Stimulated activated CD4-positive, alpha-beta T cell treated with anti-CD3 and anti-CD28 coated beads, Interleukin-2, amount 100 ng/mL, for 4 hours (primary cell): Measurements from ENCODE around the gene PTRH1.
"Not testable (repeated sequence)": the region's sequence is repeated elsewhere in the genome, so short reads cannot be mapped to it uniquely, and the experiment has no call there.

Experiments
- DNase-seq: peaks from one replicate; pipeline ENCODE4 v3.0.0-alpha.2; 2020; ENCODE audit warnings: low read depth

The PTRH1 gene

DNA sequence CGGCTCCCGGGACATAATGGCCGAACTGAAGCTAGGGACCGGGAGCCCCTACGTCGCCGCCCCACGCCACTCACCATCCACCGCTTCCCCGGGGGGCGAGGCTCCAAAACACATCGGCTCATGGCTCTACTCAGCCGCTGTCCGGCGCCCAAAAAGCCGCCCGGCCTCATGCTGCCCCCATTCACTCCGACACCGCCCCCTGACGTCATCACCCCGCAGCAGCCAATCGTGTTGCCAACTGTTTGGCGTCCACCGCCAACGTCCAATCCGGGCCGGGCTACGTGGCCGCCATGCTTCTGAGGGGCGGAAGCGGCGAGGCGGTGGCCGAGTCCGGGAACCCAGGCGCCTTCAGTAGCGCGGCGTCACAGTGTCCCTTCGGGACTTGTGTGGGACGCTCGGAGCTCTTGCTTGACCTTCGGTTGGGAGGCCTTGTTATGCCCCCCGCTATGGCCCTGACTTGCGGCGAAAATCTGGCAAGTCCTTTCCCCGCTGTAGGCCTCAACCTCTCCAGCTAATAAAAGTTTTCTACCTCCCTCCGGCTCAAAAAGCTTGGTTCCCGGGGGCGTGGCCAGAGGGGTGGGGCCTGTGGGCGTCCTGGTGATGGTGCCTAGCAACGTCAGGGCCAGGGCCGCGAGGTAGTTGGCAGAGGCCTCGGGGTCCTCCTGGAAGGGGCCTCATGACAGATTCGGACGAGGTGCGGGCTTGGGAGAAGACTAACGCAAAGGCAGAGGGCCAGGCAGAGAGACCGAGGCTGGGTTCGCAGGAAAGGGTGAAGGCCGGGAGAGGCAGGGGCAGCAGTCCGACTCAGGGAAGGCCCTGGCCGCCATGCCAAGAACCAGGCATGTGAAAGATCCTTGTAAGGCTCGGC is at the start of gene PTRH1, which contains the start of gene TTC16:
Gene PTRH1 (minus strand): TSS at position 194 of the 868 bp plus-strand sequence. CDS start 24 bp downstream, at position 170.
Gene TTC16 (plus strand): TSS at position 610 of the 868 bp plus-strand sequence. CDS start 67 bp downstream, at position 677.
- peak; percentile 94 for DNase-seq

- no peak for DNase-seq
Measured at GRCh38 chr9:127763918-127764384, 48.5 kb upstream of the PTRH1 start.

GRCh38 chr9:127762111-127762676 is 46.7 kb upstream of the PTRH1 start:
- no peak for DNase-seq

- DNase-seq: no peak
Measured at GRCh38 chr9:127761491-127761956, 46.1 kb upstream of the PTRH1 start.

- no peak for DNase-seq
Measured at GRCh38 chr9:127761061-127761460, 45.6 kb upstream of the PTRH1 start.

DNA sequence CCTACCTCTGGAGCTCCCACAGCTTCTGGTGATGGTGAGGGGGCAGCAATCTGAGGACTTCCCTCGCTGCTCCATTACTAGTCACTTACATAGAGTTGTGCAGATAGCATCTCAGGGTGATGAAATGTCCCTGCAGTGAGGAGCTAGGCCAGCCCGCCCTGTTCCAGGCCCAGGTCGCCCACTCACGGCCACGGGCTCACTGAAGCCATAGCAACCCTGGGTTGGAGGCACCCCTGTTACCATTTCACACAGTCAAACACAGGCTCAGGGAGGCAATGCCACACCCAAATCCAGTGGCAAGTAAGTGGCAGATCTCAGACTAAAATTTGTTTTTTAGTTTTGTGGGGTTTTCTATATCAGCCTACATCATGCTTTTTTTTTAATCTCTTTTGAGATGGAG is 43.4 kb upstream of the PTRH1 start:
- no peak for DNase-seq

DNA sequence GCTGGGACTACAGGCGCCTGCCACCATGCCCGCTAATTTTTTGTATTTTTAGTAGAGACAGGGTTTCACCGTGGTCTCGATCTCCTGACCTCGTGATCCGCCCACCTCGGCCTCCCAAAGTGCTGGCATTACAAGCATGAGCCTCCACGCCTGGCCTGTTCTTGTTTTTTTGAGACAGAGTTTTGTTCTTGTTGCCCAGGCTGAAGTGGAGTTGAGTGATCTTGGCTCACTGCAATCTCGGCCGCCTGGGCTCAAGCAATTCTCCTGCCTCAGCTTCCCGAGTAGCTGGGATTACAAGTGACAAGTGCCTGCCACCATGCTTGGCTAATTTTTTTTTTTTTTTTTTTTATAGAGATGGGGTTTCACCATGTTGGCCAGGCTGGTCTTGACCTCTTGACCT is 41.3 kb upstream of the PTRH1 start:
- DNase-seq: not testable (repeated sequence)

DNA sequence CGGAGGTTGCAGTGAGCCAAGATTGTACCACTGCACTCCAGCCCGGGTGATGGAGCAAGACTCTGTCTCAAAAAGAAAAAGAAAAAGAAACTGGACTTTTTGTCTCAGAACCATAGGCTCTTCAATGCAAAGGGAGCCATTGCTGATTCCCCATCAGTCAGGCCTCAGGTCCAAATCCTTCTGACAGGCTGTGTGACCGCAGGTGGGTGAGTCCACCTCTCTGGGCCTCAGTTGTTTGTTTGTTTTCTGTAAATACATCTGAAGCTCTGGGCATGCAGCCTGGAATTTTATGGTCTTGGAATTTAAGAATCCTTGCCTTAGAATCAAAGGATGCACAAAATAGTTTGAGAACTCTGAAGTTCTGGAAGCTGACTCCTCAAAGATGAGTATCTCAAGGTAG is 40.8 kb upstream of the PTRH1 start:
- no peak for DNase-seq

- no peak for DNase-seq
Measured at GRCh38 chr9:127755061-127756060, 39.9 kb upstream of the PTRH1 start.

DNA sequence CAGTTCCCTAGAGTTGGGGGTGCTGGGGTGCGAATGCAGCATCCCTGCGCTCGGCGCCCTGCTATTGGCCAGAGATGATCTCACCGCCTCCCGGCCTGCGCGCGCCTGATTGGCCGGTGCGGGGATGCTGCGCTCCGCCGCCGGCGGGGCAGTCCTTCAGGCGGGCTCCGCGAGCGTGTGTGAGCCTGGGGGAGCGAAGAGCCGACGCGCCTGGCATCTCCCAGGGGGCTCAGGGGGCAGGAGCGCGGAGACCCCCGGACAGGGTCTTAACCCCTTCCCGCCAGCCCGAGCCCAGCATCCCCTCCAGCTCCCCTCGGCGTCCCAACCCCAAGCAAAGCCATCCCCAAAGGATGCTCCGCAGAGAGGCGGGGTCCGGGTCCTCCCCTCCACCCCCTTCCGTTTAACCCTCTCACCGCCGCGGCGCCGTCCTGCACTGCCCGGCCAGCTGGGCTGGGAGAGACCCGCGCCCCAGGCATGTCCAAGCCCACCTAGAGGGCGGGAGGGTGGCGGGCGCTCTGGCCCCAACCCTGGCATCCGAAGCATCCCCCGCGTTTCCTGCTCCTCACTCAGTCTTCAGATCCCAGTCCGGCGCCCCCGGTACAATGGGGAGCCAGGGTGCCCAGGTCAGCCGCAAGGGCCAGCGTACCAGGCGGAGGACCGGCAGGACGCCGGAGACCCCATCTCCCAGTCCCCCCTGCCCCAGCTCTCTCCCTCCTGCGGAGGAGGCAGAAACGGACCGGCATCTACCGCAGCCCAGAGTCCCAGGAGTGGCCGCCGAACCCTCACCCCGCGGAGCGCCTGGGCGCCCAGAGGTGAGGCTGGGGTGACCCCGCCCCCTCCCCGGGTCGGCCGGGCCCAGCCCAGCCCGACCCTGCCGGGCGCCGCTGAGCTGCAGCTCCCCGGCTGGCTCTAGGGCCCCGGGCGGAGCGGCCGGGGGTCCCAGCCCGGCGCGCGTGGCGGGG is 38.9 kb upstream of the PTRH1 start:
- DNase-seq: no peak

GRCh38 chr9:127753622-127754021 is 38.2 kb upstream of the PTRH1 start:
- DNase-seq: no peak

- no peak for DNase-seq
Measured at GRCh38 chr9:127753148-127753547, 37.7 kb upstream of the PTRH1 start.

DNA sequence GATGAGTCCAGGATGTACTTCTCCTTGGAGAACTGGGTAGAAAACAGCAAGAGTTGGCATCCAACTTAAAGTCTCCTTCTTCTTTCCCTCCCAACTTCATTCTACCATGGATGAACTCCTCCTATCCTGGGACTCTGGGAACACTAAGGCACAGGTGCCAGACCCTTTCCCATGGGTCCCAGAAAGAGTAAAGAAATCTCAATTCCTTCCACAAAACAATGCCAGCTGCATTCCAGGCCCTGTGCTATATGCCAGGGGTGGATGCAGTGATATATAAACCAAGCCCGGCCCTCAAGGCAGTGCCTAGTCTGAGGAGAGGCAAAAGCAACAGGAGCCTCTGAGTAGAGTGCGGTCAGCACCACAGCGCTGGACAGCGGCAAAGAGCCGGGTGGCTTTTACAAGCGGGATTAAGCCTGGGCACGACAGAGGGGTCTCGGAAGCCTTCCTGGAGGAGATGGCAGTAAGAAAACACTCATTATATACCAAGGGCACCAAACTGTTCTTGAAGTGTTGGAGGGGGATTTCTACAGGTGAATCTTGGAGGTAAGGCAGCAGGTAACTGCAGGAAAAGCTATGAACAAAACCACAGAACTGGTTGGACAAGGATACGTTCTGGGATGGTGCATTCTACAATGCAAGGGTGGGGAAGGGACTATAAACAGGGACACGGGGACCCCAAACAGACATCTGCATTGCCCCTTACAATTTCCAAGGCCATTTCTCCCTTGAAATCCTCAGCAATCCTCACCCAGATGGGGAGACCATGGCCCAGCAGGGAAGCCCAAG is 36.0 kb upstream of the PTRH1 start:
- no peak for DNase-seq

GRCh38 chr9:127749090-127749787 is 33.8 kb upstream of the PTRH1 start:
- DNase-seq: no peak

DNA sequence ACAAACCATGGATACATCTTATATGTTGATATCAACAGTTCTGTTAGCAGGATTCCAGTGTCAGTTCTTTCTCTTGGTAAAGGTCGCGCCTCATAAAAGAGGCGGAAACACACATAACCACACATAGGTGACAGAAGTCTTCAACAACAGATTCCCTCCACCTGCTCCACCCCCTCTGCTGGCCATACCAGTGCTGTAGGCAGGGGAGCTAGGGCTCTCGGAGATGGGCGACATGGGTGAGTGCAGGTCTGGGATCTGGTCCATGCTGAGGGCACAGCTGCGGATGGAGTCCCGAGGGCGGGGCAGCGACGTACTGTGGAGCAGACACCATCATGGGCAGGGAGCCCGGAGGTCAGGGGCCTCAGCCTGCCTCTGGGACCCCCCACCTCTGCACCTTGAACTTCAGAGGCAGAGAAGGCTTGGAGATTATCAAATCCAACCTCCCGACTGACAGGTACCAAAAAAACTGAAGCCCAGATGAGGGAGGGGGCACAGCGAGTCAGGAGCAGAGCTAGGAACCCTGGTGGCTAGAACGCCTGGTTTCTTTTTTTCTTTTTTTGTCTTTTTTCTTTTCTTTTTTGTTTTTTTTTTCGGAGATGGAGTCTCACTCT is 31.6 kb upstream of the PTRH1 start:
- DNase-seq: no peak

- DNase-seq: no peak
Measured at GRCh38 chr9:127744398-127745110, 29.1 kb upstream of the PTRH1 start.

DNA sequence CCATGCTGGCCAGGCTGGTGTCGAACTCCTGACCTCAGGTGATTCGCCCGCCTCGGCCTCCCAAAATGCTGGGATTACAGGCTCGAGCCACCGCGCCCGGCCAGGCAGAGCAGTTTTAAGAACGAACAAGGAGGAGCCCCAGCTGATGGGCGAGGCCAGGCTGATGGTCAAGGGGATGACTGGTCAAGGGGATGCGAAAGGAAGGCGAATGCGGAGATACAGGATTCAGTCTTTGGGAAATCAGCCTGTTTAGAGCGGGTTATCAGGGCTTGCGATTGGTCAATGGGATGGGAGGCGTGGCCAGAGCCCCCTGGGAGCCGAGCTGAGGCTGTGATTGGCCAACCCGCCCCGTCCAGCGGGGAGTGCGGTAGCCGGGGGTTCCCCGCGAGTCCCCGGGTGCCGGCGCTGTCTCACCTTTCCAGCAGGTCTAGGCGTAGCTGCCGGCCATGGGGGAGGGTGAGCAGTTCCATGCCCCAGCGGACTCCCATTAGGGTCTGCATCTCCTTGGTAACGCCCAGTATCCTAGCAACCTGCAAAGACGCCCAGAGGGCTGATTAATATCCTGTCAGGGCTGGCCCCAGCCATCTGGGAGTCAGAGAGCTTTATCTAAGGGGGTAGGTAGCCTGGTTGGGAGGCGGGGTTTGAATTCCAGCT is 27.1 kb upstream of the PTRH1 start:
- DNase-seq: no peak
